Keratinocyte (primary cell): ENCODE results near the gene KIAA1217. TPM values are rescaled to one million over a fixed set of nuclear protein-coding genes. Genes with fewer than 3 reads are reported as not detected.
"Not testable (repeated sequence)": the region's sequence is repeated elsewhere in the genome, so short reads cannot be mapped to it uniquely, and the experiment has no call there.

Experiments
- DNase-seq: peaks from one replicate; pipeline ENCODE4 v3.0.0-alpha.2; 2011; ENCODE audit warnings: low read depth, missing footprints, low spot score
- FAIRE-seq: peaks from 2 replicates; lab custom pipeline; 2011; peaks lifted over from hg19 to GRCh38; lab: Jason Lieb, UNC
- H2AFZ ChIP-seq: 2 replicates; pipeline ENCODE4 v1.6.0; 2012; ENCODE audit warnings: low read length, control low read depth, inconsistent platforms; ENCODE audit not compliant: control insufficient read depth
- H3K27ac ChIP-seq: 2 replicates; pipeline ENCODE4 v1.5.1; 2011; ENCODE audit warnings: low read length; ENCODE audit not compliant: control insufficient read depth, insufficient read depth
- H3K27me3 ChIP-seq: 3 replicates; pipeline ENCODE4 v1.6.0; 2011; ENCODE audit warnings: low read length; ENCODE audit not compliant: control insufficient read depth, insufficient read depth; ENCODE audit errors: extremely low read depth
- H3K36me3 ChIP-seq, 2 experiments: 2 replicates in 1 of 2; 3 replicates in 1 of 2; pipeline ENCODE4 v1.5.1; 2011; ENCODE audit warnings: low read length in 2 of 2, mild to moderate bottlenecking in 1 of 2; ENCODE audit not compliant: control insufficient read depth in 2 of 2, insufficient read depth in 2 of 2; ENCODE audit errors: extremely low read depth in 1 of 2
- H3K4me1 ChIP-seq: 3 replicates; pipeline ENCODE4 v1.5.1; 2011; ENCODE audit warnings: low read length; ENCODE audit not compliant: control insufficient read depth, insufficient read depth; ENCODE audit errors: extremely low read depth
- H3K4me2 ChIP-seq: 3 replicates; pipeline ENCODE4 v1.6.0; 2011; ENCODE audit warnings: low read depth, low read length; ENCODE audit not compliant: control insufficient read depth, insufficient read depth; ENCODE audit errors: extremely low read depth
- H3K4me3 ChIP-seq, 3 experiments: fragments of 200-600 bp in 1 of 3; sonication (generic) in 1 of 3; 2 replicates in 2 of 3; 3 replicates in 1 of 3; pipeline ENCODE4 v1.5.1; 2011 to 2016; ENCODE audit warnings: low read length in 3 of 3, mild to moderate bottlenecking in 3 of 3, control low read depth in 2 of 3, inconsistent platforms in 1 of 3, low read depth in 1 of 3, mixed read lengths in 1 of 3, mixed run types in 1 of 3, moderate library complexity in 1 of 3; ENCODE audit not compliant: control insufficient read depth in 2 of 3, insufficient read depth in 2 of 3; ENCODE audit errors: extremely low read depth in 1 of 3
- H3K79me2 ChIP-seq: 2 replicates; pipeline ENCODE4 v1.6.0; 2012; ENCODE audit warnings: low read length; ENCODE audit not compliant: control insufficient read depth, insufficient read depth
- H3K9ac ChIP-seq: 3 replicates; pipeline ENCODE4 v1.6.0; 2011; ENCODE audit warnings: low read length; ENCODE audit not compliant: control insufficient read depth, insufficient read depth; ENCODE audit errors: extremely low read depth
- H3K9me1 ChIP-seq: 3 replicates; pipeline ENCODE4 v1.6.0; 2011; ENCODE audit warnings: low read length; ENCODE audit not compliant: control insufficient read depth, insufficient read depth; ENCODE audit errors: extremely low read depth
- H3K9me3 ChIP-seq: 2 replicates; pipeline ENCODE4 v1.5.1; 2012; ENCODE audit warnings: low read depth, low read length; ENCODE audit not compliant: control insufficient read depth
- H4K20me1 ChIP-seq: 3 replicates; pipeline ENCODE4 v1.6.0; 2011; ENCODE audit warnings: low read length; ENCODE audit not compliant: control insufficient read depth, insufficient read depth; ENCODE audit errors: extremely low read depth
- CTCF ChIP-seq, 3 experiments: IDR thresholded peaks in 1 of 3; conservative IDR thresholded peaks in 1 of 3; optimal IDR thresholded peaks in 1 of 3; 2 replicates in 2 of 3; 3 replicates in 1 of 3; pipeline versions ENCODE3 to v1.5.1; 2011; ENCODE audit warnings: low read length in 3 of 3, mild to moderate bottlenecking in 3 of 3, moderate library complexity in 2 of 3, control low read depth in 1 of 3, inconsistent platforms in 1 of 3; ENCODE audit not compliant: insufficient read depth in 2 of 3; ENCODE audit errors: extremely low read depth in 1 of 3
- EZH2 ChIP-seq: IDR thresholded peaks from one replicate; pipeline ENCODE4 v1.6.1; 2012; ENCODE audit warnings: inconsistent platforms, mild to moderate bottlenecking, low read length, moderate library complexity
- dilution Hi-C: fragments of 300-500 bp; cut with MboI; formaldehyde crosslinking; loops from one replicate; pipeline ENCODE4 v1.7.0; 2020; ENCODE audit warnings: low sequenced_read_pairs; ENCODE audit not compliant: extremely low pct_ligation_motif_present
- polyA plus RNA-seq, 5 experiments: library from polyadenylated mRNA; depleted of rRNA in 3 of 5; stranded (reverse) in 3 of 5; stranded (forward) in 1 of 5; unstranded in 1 of 5; fragments of >200 nt; gene quantifications; 1 replicate in 1 of 5; 2 replicates in 3 of 5; 3 replicates in 1 of 5; pipeline versions ENCODE4 v1.2.1 to v1.2.3, GENCODE V29; 2011 to 2012; ENCODE audit warnings: missing spikeins in 2 of 5, low read depth in 1 of 5, low replicate concordance in 1 of 5

KIAA1217 gene
- polyA plus RNA-seq, 1 donor (not counting 4 experiments of a cell fraction or from before 2014, with no cell fraction given) = 10.4 TPM

GRCh38 chr10:24333736-24334135 is 124.8 kb downstream of the KIAA1217 start:
- Histone ChIP-seq H3K79me2 (no peaks in the 10 kb centered on the region), H3K9me3 (no peaks in the 10 kb centered on the region), H3K27ac (no peak overlapping the region), H3K4me3 (no peak overlapping the region), H3K36me3 (no peaks in the 10 kb centered on the region), H4K20me1 (no peaks in the 10 kb centered on the region), H3K27me3 (no peaks in the 10 kb centered on the region), H3K9ac (no peak overlapping the region), H2AFZ (no peak overlapping the region), H3K4me2 (no peak overlapping the region), H3K4me1 (peaks cover 15% of the 10 kb centered on the region), H3K9me1 (no peaks in the 10 kb centered on the region)
- dilution Hi-C loops = no loop called here
- TF ChIP-seq CTCF (optimal IDR thresholded peaks at IDR 0.05 in 1 of 3, IDR thresholded peaks at IDR 0.05 in 1 of 3, conservative IDR thresholded peaks at IDR 0.05 in 1 of 3; ENCODE audit: extremely low read depth in 1 of 3, insufficient read depth in 2 of 3, low read length in 3 of 3) = no peak
- no peak for TF ChIP-seq EZH2
- FAIRE-seq = no peak
- no peak for DNase-seq

GRCh38 chr10:24334279-24334939 is 125.5 kb downstream of the KIAA1217 start:
- H2AFZ ChIP-seq = no peak overlapping the region
- peaks cover 15% of the 10 kb centered on the region for H3K4me1 ChIP-seq
- H3K4me2 ChIP-seq = no peak overlapping the region
- H3K27me3 ChIP-seq = no peaks in the 10 kb centered on the region
- TF ChIP-seq EZH2 (no peak), CTCF (optimal IDR thresholded peaks at IDR 0.05 in 1 of 3, IDR thresholded peaks at IDR 0.05 in 1 of 3, conservative IDR thresholded peaks at IDR 0.05 in 1 of 3; ENCODE audit: extremely low read depth in 1 of 3, insufficient read depth in 2 of 3, low read length in 3 of 3) (no peak)
- no peak overlapping the region for H3K9ac ChIP-seq
- no peak for FAIRE-seq
- no peaks in the 10 kb centered on the region for H3K9me3 ChIP-seq
- H3K27ac ChIP-seq = no peak overlapping the region
- H3K9me1 ChIP-seq = no peaks in the 10 kb centered on the region
- no peaks in the 10 kb centered on the region for H4K20me1 ChIP-seq
- no peaks in the 10 kb centered on the region for H3K79me2 ChIP-seq
- H3K36me3 ChIP-seq = no peaks in the 10 kb centered on the region
- no peak for DNase-seq
- no peak overlapping the region for H3K4me3 ChIP-seq
- dilution Hi-C loops = no loop called here

- H3K79me2 ChIP-seq, H4K20me1 ChIP-seq, H2AFZ ChIP-seq, H3K27ac ChIP-seq, H3K27me3 ChIP-seq, H3K9me3 ChIP-seq, FAIRE-seq, H3K9me1 ChIP-seq, H3K4me2 ChIP-seq, H3K4me3 ChIP-seq, DNase-seq, H3K36me3 ChIP-seq, H3K4me1 ChIP-seq, dilution Hi-C loops, H3K9ac ChIP-seq: not testable (repeated sequence)
These were observed 128.8 kb downstream of the KIAA1217 start for GRCh38 chr10:24337723-24338122.
